A549 (cell line): ENCODE measurements around the gene GRIK2.

Experiments
- CEBPB ChIP-seq, 2 experiments: fragments of >200 bp in 1 of 2; sonication (Bioruptor Twin) in 1 of 2; formaldehyde crosslinking in 1 of 2; IDR thresholded peaks; 2 replicates each; pipeline ENCODE4 v1.6.1; 2012 to 2016
- ESRRA ChIP-seq: fragments of 150-350 bp; IDR thresholded peaks from 2 replicates; pipeline ENCODE4 v1.6.1; 2014; ENCODE audit warnings: mild to moderate bottlenecking, low read length, borderline replicate concordance
- HOXA7 ChIP-seq: fragments of 250-450 bp; sonication (Bioruptor Pico); IDR thresholded peaks from 2 replicates; pipeline ENCODE4 v1.5.0; 2020; ENCODE audit warnings: mild to moderate bottlenecking, moderate library complexity
- MAFK ChIP-seq: fragments of 450-650 bp; IDR thresholded peaks from 2 replicates; pipeline ENCODE4 v1.6.1; 2014; ENCODE audit not compliant: partially characterized antibody
- MAZ ChIP-seq: fragments of 150-350 bp; IDR thresholded peaks from 2 replicates; pipeline ENCODE4 v1.6.1; 2014; ENCODE audit warnings: antibody characterized with exemption, low read depth, low read length, borderline replicate concordance
- RAD21 ChIP-seq, 2 experiments: fragments of >200 bp in 1 of 2; sonication (Bioruptor Twin) in 1 of 2; formaldehyde crosslinking in 1 of 2; IDR thresholded peaks in 1 of 2; conservative IDR thresholded peaks in 1 of 2; 2 replicates in 1 of 2; 3 replicates in 1 of 2; pipeline ENCODE4 v1.6.1; 2012 to 2018; ENCODE audit warnings: inconsistent platforms in 1 of 2
- RFX5 ChIP-seq: fragments of 450-650 bp; IDR thresholded peaks from 2 replicates; pipeline ENCODE4 v1.7.1; 2014; ENCODE audit warnings: antibody characterized with exemption, mild to moderate bottlenecking, moderate library complexity
- ZC3H11A ChIP-seq: fragments of 450-650 bp; IDR thresholded peaks from 2 replicates; pipeline ENCODE4 v1.6.1; 2014; ENCODE audit warnings: antibody characterized with exemption, mild to moderate bottlenecking
- TF ChIP-seq, protein P1 (sequence below): fragments of 450-650 bp; IDR thresholded peaks from 2 replicates; pipeline ENCODE4 v1.6.1; 2014; ENCODE audit warnings: antibody characterized with exemption
- TF ChIP-seq, protein P2 (sequence below): fragments of >200 bp; sonication (Bioruptor Twin); formaldehyde crosslinking; IDR thresholded peaks from 3 replicates; pipeline ENCODE4 v1.5.1; 2016
- TF ChIP-seq, protein P3 (sequence below): IDR thresholded peaks from 2 replicates; pipeline ENCODE4 v1.6.1; 2012

DNA sequence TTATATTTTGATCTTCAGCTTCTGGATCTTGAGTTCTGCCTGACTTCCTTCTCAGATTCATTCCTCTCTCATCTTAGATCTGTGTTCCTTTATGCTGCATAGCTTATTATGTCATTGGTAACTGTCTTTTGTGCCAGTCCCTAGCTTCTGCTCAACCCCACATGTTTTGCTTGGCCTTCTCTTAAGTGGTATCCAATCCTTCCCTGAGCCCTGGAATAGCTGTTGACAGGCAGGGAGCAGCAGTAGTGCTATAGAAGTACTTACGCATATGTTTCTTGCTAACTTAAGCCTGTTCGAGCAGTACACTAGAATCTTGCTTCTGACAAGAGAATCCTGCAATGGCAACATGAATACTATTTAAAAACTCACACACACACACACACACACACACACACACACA lies 13.6 kb upstream of the GRIK2 start:
- TF ChIP-seq ESRRA (no peak), MAZ (no peak), RFX5 (no peak), ZC3H11A (no peak), HOXA7 (CRISPR knock-in tag) (no peak), MAFK (no peak), RAD21 (conservative IDR thresholded peaks at IDR 0.05 in 1 of 2, IDR thresholded peaks at IDR 0.05 in 1 of 2) (no peak), CEBPB (IDR thresholded peaks at IDR 0.05) (no peak)
- TF ChIP-seq, protein P1, sequence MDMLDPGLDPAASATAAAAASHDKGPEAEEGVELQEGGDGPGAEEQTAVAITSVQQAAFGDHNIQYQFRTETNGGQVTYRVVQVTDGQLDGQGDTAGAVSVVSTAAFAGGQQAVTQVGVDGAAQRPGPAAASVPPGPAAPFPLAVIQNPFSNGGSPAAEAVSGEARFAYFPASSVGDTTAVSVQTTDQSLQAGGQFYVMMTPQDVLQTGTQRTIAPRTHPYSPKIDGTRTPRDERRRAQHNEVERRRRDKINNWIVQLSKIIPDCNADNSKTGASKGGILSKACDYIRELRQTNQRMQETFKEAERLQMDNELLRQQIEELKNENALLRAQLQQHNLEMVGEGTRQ = no peak
- TF ChIP-seq, protein P2, sequence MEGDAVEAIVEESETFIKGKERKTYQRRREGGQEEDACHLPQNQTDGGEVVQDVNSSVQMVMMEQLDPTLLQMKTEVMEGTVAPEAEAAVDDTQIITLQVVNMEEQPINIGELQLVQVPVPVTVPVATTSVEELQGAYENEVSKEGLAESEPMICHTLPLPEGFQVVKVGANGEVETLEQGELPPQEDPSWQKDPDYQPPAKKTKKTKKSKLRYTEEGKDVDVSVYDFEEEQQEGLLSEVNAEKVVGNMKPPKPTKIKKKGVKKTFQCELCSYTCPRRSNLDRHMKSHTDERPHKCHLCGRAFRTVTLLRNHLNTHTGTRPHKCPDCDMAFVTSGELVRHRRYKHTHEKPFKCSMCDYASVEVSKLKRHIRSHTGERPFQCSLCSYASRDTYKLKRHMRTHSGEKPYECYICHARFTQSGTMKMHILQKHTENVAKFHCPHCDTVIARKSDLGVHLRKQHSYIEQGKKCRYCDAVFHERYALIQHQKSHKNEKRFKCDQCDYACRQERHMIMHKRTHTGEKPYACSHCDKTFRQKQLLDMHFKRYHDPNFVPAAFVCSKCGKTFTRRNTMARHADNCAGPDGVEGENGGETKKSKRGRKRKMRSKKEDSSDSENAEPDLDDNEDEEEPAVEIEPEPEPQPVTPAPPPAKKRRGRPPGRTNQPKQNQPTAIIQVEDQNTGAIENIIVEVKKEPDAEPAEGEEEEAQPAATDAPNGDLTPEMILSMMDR = no peak
- TF ChIP-seq, protein P3, sequence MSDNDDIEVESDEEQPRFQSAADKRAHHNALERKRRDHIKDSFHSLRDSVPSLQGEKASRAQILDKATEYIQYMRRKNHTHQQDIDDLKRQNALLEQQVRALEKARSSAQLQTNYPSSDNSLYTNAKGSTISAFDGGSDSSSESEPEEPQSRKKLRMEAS = no peak
